ENCODE data around the gene NT5C1B. TPM values are rescaled to one million over a fixed set of nuclear protein-coding genes. Genes with fewer than 3 reads are reported as not detected.

Gene NT5C1B
- total RNA-seq, 1 experiment from 2014 or later: not detected

GRCh38 chr2:18610651-18611050 lies 21.3 kb upstream of the NT5C1B start:
- Histone ChIP-seq H3K4me2 (ENCODE audit: low read depth, low read length, poor library complexity, severe bottlenecking) (no peak overlapping the region), H3K36me3 (ENCODE audit: insufficient read depth, low read length) (no peaks in the 10 kb centered on the region), H3K27ac (ENCODE audit: low read length) (no peak overlapping the region), H3K9me2 (replicated peaks; ENCODE audit: insufficient read depth, low read length) (no peaks in the 10 kb centered on the region), H3K79me2 (ENCODE audit: low read length) (no peaks in the 10 kb centered on the region), H3K9me3 (ENCODE audit: low read length) (no peaks in the 10 kb centered on the region), H2AFZ (ENCODE audit: low read length) (no peak overlapping the region), H3K4me1 (ENCODE audit: low read length) (no peaks in the 10 kb centered on the region), H3K27me3 (ENCODE audit: low read length) (no peaks in the 10 kb centered on the region), H3K9ac (ENCODE audit: low read length) (no peak overlapping the region), H4K20me1 (ENCODE audit: insufficient read depth, low read depth, low read length) (no peaks in the 10 kb centered on the region), H3K4me3 (ENCODE audit: low read length) (no peak overlapping the region)
- no peak for DNase-seq

- no peak overlapping the region for H3K27ac ChIP-seq (ENCODE audit: low read length)
- no peaks in the 10 kb centered on the region for H3K4me1 ChIP-seq (ENCODE audit: low read length)
- no peaks in the 10 kb centered on the region for H3K9me3 ChIP-seq (ENCODE audit: low read length)
- H3K9me2 ChIP-seq (replicated peaks; ENCODE audit: insufficient read depth, low read length): no peaks in the 10 kb centered on the region
- H3K36me3 ChIP-seq (ENCODE audit: insufficient read depth, low read length): no peaks in the 10 kb centered on the region
- no peak overlapping the region for H3K4me2 ChIP-seq (ENCODE audit: low read depth, low read length, poor library complexity, severe bottlenecking)
- H4K20me1 ChIP-seq (ENCODE audit: insufficient read depth, low read depth, low read length): no peaks in the 10 kb centered on the region
- H2AFZ ChIP-seq (ENCODE audit: low read length): no peak overlapping the region
- no peaks in the 10 kb centered on the region for H3K27me3 ChIP-seq (ENCODE audit: low read length)
- no peak overlapping the region for H3K9ac ChIP-seq (ENCODE audit: low read length)
- no peak overlapping the region for H3K4me3 ChIP-seq (ENCODE audit: low read length)
- DNase-seq: no peak
- no peaks in the 10 kb centered on the region for H3K79me2 ChIP-seq (ENCODE audit: low read length)
Measured at GRCh38 chr2:18610090-18610489, 20.7 kb upstream of the NT5C1B start.

GRCh38 chr2:18605115-18605514 lies 15.7 kb upstream of the NT5C1B start:
- Histone ChIP-seq H3K4me3 (ENCODE audit: low read length) (no peak overlapping the region), H3K9me3 (ENCODE audit: low read length) (no peaks in the 10 kb centered on the region), H3K4me2 (ENCODE audit: low read depth, low read length, poor library complexity, severe bottlenecking) (no peak overlapping the region), H3K27me3 (ENCODE audit: low read length) (no peaks in the 10 kb centered on the region), H3K79me2 (ENCODE audit: low read length) (no peaks in the 10 kb centered on the region), H4K20me1 (ENCODE audit: insufficient read depth, low read depth, low read length) (no peaks in the 10 kb centered on the region), H3K36me3 (ENCODE audit: insufficient read depth, low read length) (no peaks in the 10 kb centered on the region), H3K9ac (ENCODE audit: low read length) (no peak overlapping the region), H3K27ac (ENCODE audit: low read length) (no peak overlapping the region), H3K9me2 (replicated peaks; ENCODE audit: insufficient read depth, low read length) (no peaks in the 10 kb centered on the region), H3K4me1 (ENCODE audit: low read length) (peaks cover 6% of the 10 kb centered on the region), H2AFZ (ENCODE audit: low read length) (no peak overlapping the region)
- no peak for DNase-seq

GRCh38 chr2:18604531-18604885 lies 15.1 kb upstream of the NT5C1B start:
- Histone ChIP-seq H3K79me2 (ENCODE audit: low read length) (no peaks in the 10 kb centered on the region), H4K20me1 (ENCODE audit: insufficient read depth, low read depth, low read length) (no peaks in the 10 kb centered on the region), H3K4me1 (ENCODE audit: low read length) (peaks cover 12% of the 10 kb centered on the region), H3K36me3 (ENCODE audit: insufficient read depth, low read length) (no peaks in the 10 kb centered on the region), H3K9me2 (replicated peaks; ENCODE audit: insufficient read depth, low read length) (no peaks in the 10 kb centered on the region), H3K9me3 (ENCODE audit: low read length) (no peaks in the 10 kb centered on the region), H3K4me2 (ENCODE audit: low read depth, low read length, poor library complexity, severe bottlenecking) (no peak overlapping the region), H3K9ac (ENCODE audit: low read length) (no peak overlapping the region), H3K4me3 (ENCODE audit: low read length) (no peak overlapping the region), H3K27ac (ENCODE audit: low read length) (no peak overlapping the region), H2AFZ (ENCODE audit: low read length) (no peak overlapping the region), H3K27me3 (ENCODE audit: low read length) (no peaks in the 10 kb centered on the region)
- no peak for DNase-seq

- no peak overlapping the region for H3K4me3 ChIP-seq (ENCODE audit: low read length)
- no peak overlapping the region for H2AFZ ChIP-seq (ENCODE audit: low read length)
- H3K4me2 ChIP-seq (ENCODE audit: low read depth, low read length, poor library complexity, severe bottlenecking): no peak overlapping the region
- H3K79me2 ChIP-seq (ENCODE audit: low read length): no peaks in the 10 kb centered on the region
- no peaks in the 10 kb centered on the region for H4K20me1 ChIP-seq (ENCODE audit: insufficient read depth, low read depth, low read length)
- no peak overlapping the region for H3K27ac ChIP-seq (ENCODE audit: low read length)
- H3K4me1 ChIP-seq (ENCODE audit: low read length): peaks cover 15% of the 10 kb centered on the region
- H3K9me3 ChIP-seq (ENCODE audit: low read length): no peaks in the 10 kb centered on the region
- no peak overlapping the region for H3K9ac ChIP-seq (ENCODE audit: low read length)
- H3K9me2 ChIP-seq (replicated peaks; ENCODE audit: insufficient read depth, low read length): no peaks in the 10 kb centered on the region
- H3K27me3 ChIP-seq (ENCODE audit: low read length): no peaks in the 10 kb centered on the region
- DNase-seq: no peak
- H3K36me3 ChIP-seq (ENCODE audit: insufficient read depth, low read length): no peaks in the 10 kb centered on the region
Measured at GRCh38 chr2:18603854-18604530, 14.6 kb upstream of the NT5C1B start.

- Histone ChIP-seq H3K36me3 (ENCODE audit: insufficient read depth, low read length) (no peaks in the 10 kb centered on the region), H3K9me2 (replicated peaks; ENCODE audit: insufficient read depth, low read length) (no peaks in the 10 kb centered on the region), H3K4me1 (ENCODE audit: low read length) (peaks cover 26% of the 10 kb centered on the region), H3K27me3 (ENCODE audit: low read length) (no peaks in the 10 kb centered on the region), H4K20me1 (ENCODE audit: insufficient read depth, low read depth, low read length) (no peaks in the 10 kb centered on the region), H3K9me3 (ENCODE audit: low read length) (no peaks in the 10 kb centered on the region), H3K79me2 (ENCODE audit: low read length) (no peaks in the 10 kb centered on the region), H3K4me3 (ENCODE audit: low read length) (no peak overlapping the region), H3K27ac (ENCODE audit: low read length) (no peak overlapping the region), H3K9ac (ENCODE audit: low read length) (no peak overlapping the region), H3K4me2 (ENCODE audit: low read depth, low read length, poor library complexity, severe bottlenecking) (no peak overlapping the region), H2AFZ (ENCODE audit: low read length) (no peak overlapping the region)
- no peak for DNase-seq
Measured at GRCh38 chr2:18602298-18602697, 12.9 kb upstream of the NT5C1B start.

GRCh38 chr2:18600255-18600613 lies 10.9 kb upstream of the NT5C1B start:
- peak overlapping the region; percentile 2 for H3K4me2 ChIP-seq (ENCODE audit: low read depth, low read length, poor library complexity, severe bottlenecking)
- no peaks in the 10 kb centered on the region for H3K9me2 ChIP-seq (replicated peaks; ENCODE audit: insufficient read depth, low read length)
- no peaks in the 10 kb centered on the region for H4K20me1 ChIP-seq (ENCODE audit: insufficient read depth, low read depth, low read length)
- H3K79me2 ChIP-seq (ENCODE audit: low read length): no peaks in the 10 kb centered on the region
- no peaks in the 10 kb centered on the region for H3K9me3 ChIP-seq (ENCODE audit: low read length)
- DNase-seq: peak; percentile 56
- H3K36me3 ChIP-seq (ENCODE audit: insufficient read depth, low read length): no peaks in the 10 kb centered on the region
- no peak overlapping the region for H3K4me3 ChIP-seq (ENCODE audit: low read length)
- peak overlapping the region; percentile 59 for H3K27ac ChIP-seq (ENCODE audit: low read length)
- no peak overlapping the region for H2AFZ ChIP-seq (ENCODE audit: low read length)
- H3K27me3 ChIP-seq (ENCODE audit: low read length): no peaks in the 10 kb centered on the region
- H3K9ac ChIP-seq (ENCODE audit: low read length): no peak overlapping the region
- H3K4me1 ChIP-seq (ENCODE audit: low read length): peaks cover 26% of the 10 kb centered on the region

- Histone ChIP-seq H3K9me3 (ENCODE audit: low read length) (no peaks in the 10 kb centered on the region), H3K9me2 (replicated peaks; ENCODE audit: insufficient read depth, low read length) (no peaks in the 10 kb centered on the region), H3K79me2 (ENCODE audit: low read length) (no peaks in the 10 kb centered on the region), H3K9ac (ENCODE audit: low read length) (no peak overlapping the region), H3K36me3 (ENCODE audit: insufficient read depth, low read length) (no peaks in the 10 kb centered on the region), H2AFZ (ENCODE audit: low read length) (no peak overlapping the region), H3K4me2 (ENCODE audit: low read depth, low read length, poor library complexity, severe bottlenecking) (peak overlapping the region; percentile 2), H4K20me1 (ENCODE audit: insufficient read depth, low read depth, low read length) (no peaks in the 10 kb centered on the region), H3K27me3 (ENCODE audit: low read length) (no peaks in the 10 kb centered on the region), H3K4me1 (ENCODE audit: low read length) (peaks cover 26% of the 10 kb centered on the region), H3K27ac (ENCODE audit: low read length) (peak overlapping the region; percentile 59), H3K4me3 (ENCODE audit: low read length) (no peak overlapping the region)
- no peak for DNase-seq
Measured at GRCh38 chr2:18599509-18600254, 10.3 kb upstream of the NT5C1B start.

All from Karpas-422 (cell line).